HepG2 (cell line): Measurements from ENCODE around the gene THOC2. TPM values are rescaled to one million over a fixed set of nuclear protein-coding genes. Genes with fewer than 3 reads are reported as not detected.

Source experiments
- CC2D1A ChIP-seq: sonication (generic); formaldehyde crosslinking; IDR thresholded peaks from 2 replicates; pipeline ENCODE4 v1.8.1; 2023; ENCODE audit warnings: mild to moderate bottlenecking, missing genetic modification reagents
- IRF9 ChIP-seq: sonication (generic); formaldehyde crosslinking; IDR thresholded peaks from 2 replicates; pipeline ENCODE4 v1.8.0; 2022; ENCODE audit warnings: missing genetic modification reagents, mild to moderate bottlenecking, borderline replicate concordance
- JARID2 ChIP-seq: sonication (generic); formaldehyde crosslinking; IDR thresholded peaks from 2 replicates; pipeline ENCODE4 v1.8.1; 2023; ENCODE audit warnings: missing genetic modification reagents, inconsistent platforms; ENCODE audit not compliant: insufficient replicate concordance
- KIAA2018 ChIP-seq: sonication (generic); formaldehyde crosslinking; IDR thresholded peaks from 2 replicates; pipeline ENCODE4 v1.5.0; 2020; ENCODE audit warnings: mild to moderate bottlenecking, missing genetic modification reagents, borderline replicate concordance
- LCORL ChIP-seq, 2 experiments: fragments of 450-650 bp in 1 of 2; sonication (generic) in 1 of 2; formaldehyde crosslinking in 1 of 2; IDR thresholded peaks; 2 replicates each; pipeline versions ENCODE4 v1.5.0 to v1.6.1; 2017 to 2020; ENCODE audit warnings: antibody characterized with exemption in 1 of 2, missing genetic modification reagents in 1 of 2
- NONO ChIP-seq, 2 experiments: fragments of 450-650 bp in 1 of 2; sonication (generic) in 1 of 2; formaldehyde crosslinking in 1 of 2; IDR thresholded peaks in 1 of 2; conservative IDR thresholded peaks in 1 of 2; 2 replicates each; pipeline versions ENCODE4 v1.6.1 to v1.8.0; 2017 to 2022; ENCODE audit warnings: mild to moderate bottlenecking in 1 of 2, missing genetic modification reagents in 1 of 2, moderate library complexity in 1 of 2
- ZBTB2 ChIP-seq: sonication (generic); formaldehyde crosslinking; IDR thresholded peaks from 2 replicates; pipeline ENCODE4 v1.8.0; 2022; ENCODE audit warnings: low read depth, missing genetic modification reagents
- ZNF280D ChIP-seq: sonication (generic); formaldehyde crosslinking; IDR thresholded peaks from 2 replicates; pipeline ENCODE4 v1.5.1; 2020; ENCODE audit warnings: mild to moderate bottlenecking, missing genetic modification reagents
- ZNF441 ChIP-seq: sonication (generic); formaldehyde crosslinking; IDR thresholded peaks from 2 replicates; pipeline ENCODE4 v1.7.0; 2021; ENCODE audit warnings: missing genetic modification reagents, borderline replicate concordance
- ZNF615 ChIP-seq: sonication (generic); formaldehyde crosslinking; IDR thresholded peaks from 2 replicates; pipeline ENCODE4 v1.5.0; 2020; ENCODE audit warnings: mild to moderate bottlenecking, missing genetic modification reagents, borderline replicate concordance
- ZNF713 ChIP-seq: sonication (generic); formaldehyde crosslinking; IDR thresholded peaks from 2 replicates; pipeline ENCODE4 v1.4.0; 2020; ENCODE audit warnings: mild to moderate bottlenecking, missing genetic modification reagents
- polyA plus RNA-seq, 8 experiments: library from polyadenylated mRNA; depleted of rRNA in 3 of 8; stranded (reverse) in 7 of 8; unstranded in 1 of 8; fragments of >200 nt; fragmentation: Illumina TruSeq in 4 of 8; extraction: Trizol in 4 of 8; gene quantifications; 2 replicates each; pipeline versions ENCODE4 v1.2.1 to v1.2.3, GENCODE V29; 2011 to 2016; ENCODE audit warnings: low read depth in 4 of 8, missing spikeins in 1 of 8, mixed read lengths in 1 of 8; ENCODE audit not compliant: insufficient read depth in 1 of 8
- total RNA-seq, 5 experiments: library from RNA; depleted of rRNA; stranded (reverse); fragments of >200 nt; fragmentation: Illumina TruSeq; extraction: Trizol; gene quantifications; 2 replicates each; pipeline ENCODE4 v1.2.3, GENCODE V29; 2016; ENCODE audit warnings: low read depth in 1 of 5
- TF ChIP-seq, protein P1 (sequence below): sonication (generic); formaldehyde crosslinking; IDR thresholded peaks from 2 replicates; pipeline ENCODE4 v1.4.0; 2020; ENCODE audit warnings: missing genetic modification reagents

Gene THOC2
- total and polyA plus RNA-seq, 2 of the 13 experiments (the other 11 are each of a cell fraction or from before 2014, with no cell fraction given) = 87.1 to 101 TPM

DNA sequence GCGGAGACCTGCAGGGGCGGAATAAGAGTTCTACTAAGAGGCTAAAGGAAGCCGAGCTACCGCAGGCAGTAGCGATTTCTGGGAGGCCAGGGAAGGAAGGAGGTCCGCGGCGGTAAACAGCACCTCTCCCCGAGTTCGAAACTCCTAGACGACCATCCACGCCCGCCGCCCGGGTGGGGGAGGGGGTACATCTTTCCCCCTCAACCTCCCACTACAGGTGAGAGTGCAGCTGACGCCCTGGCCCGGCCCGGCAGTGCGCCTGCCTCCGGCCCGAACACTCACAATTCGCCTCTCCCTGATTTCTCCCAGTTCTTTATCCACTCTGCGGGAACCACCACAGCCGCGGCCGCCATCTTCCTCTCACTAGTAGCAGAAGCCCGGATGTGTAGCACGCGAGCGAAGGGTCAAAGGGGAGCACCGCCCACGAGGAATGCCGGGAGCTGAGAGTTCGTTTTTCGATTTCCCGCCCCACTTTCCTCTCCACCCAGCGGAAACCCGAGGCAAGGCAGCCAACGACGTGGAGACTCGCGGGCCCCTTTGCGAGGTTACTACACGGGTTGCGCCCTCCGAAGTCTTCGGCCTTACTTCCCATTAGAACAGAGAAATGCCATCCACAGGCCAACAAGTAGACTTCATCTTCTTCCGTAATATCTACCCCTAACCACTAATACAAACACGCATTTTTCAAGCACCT is at the start of gene THOC2 (continued):
- no peak for TF ChIP-seq ZBTB2 (CRISPR knock-in tag)
- TF ChIP-seq ZNF441 = no peak
- TF ChIP-seq NONO (IDR thresholded peaks at IDR 0.05) = no peak
- no peak for TF ChIP-seq NONO (CRISPR knock-in tag; conservative IDR thresholded peaks at IDR 0.05)
- no peak for TF ChIP-seq JARID2 (CRISPR knock-in tag)
- TF ChIP-seq KIAA2018 (CRISPR knock-in tag) = no peak
- TF ChIP-seq ZNF615 = no peak
- TF ChIP-seq LCORL (IDR thresholded peaks at IDR 0.05) = no peak
- TF ChIP-seq LCORL (CRISPR knock-in tag; IDR thresholded peaks at IDR 0.05) = no peak
- no peak for TF ChIP-seq IRF9
- TF ChIP-seq, protein P1, sequence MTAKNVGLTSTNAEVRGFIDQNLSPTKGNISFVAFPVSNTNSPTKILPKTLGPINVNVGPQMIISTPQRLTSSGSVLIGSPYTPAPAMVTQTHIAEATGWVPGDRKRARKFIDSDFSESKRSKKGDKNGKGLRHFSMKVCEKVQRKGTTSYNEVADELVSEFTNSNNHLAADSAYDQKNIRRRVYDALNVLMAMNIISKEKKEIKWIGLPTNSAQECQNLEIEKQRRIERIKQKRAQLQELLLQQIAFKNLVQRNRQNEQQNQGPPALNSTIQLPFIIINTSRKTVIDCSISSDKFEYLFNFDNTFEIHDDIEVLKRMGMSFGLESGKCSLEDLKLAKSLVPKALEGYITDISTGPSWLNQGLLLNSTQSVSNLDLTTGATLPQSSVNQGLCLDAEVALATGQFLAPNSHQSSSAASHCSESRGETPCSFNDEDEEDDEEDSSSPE (CRISPR knock-in tag) = peak; percentile 93
- TF ChIP-seq ZNF280D (CRISPR knock-in tag) = no peak
- TF ChIP-seq CC2D1A = no peak
- no peak for TF ChIP-seq ZNF713 (CRISPR knock-in tag)
